Activated gamma-delta T cell treated with anti-CD3 and anti-CD28 coated beads, Interleukin-2, amount 50 U/mL, for 16 hours (primary cell): ENCODE results near the gene KIAA1614.

Experiments
- DNase-seq: peaks from one replicate; pipeline ENCODE4 v3.0.0-alpha.2; 2020; ENCODE audit warnings: low read depth

The KIAA1614 gene

GRCh38 chr1:180912801-180913565, at the start of gene KIAA1614:
TSS of gene KIAA1614 (plus strand) at chr1:180912897. CDS start at chr1:180913244, 347 bp downstream.
- DNase-seq = no peak

- DNase-seq = no peak
Measured at GRCh38 chr1:180863158-180863775, 49.4 kb upstream of the KIAA1614 start.

GRCh38 chr1:180881806-180882509, 30.7 kb upstream of the KIAA1614 start:
- DNase-seq = no peak

GRCh38 chr1:180884588-180885300, 28.0 kb upstream of the KIAA1614 start:
- no peak for DNase-seq

GRCh38 chr1:180886338-180886737, 26.4 kb upstream of the KIAA1614 start:
- DNase-seq = no peak

- DNase-seq = no peak
Measured at GRCh38 chr1:180887841-180888240, 24.9 kb upstream of the KIAA1614 start.

- no peak for DNase-seq
Measured at GRCh38 chr1:180888870-180889269, 23.8 kb upstream of the KIAA1614 start.

- DNase-seq = no peak
Measured at GRCh38 chr1:180889325-180889724, 23.4 kb upstream of the KIAA1614 start.

- no peak for DNase-seq
Measured at GRCh38 chr1:180892272-180892671, 20.4 kb upstream of the KIAA1614 start.

GRCh38 chr1:180892675-180893074, 20.0 kb upstream of the KIAA1614 start:
- no peak for DNase-seq

- no peak for DNase-seq
Measured at GRCh38 chr1:180893614-180894013, 19.1 kb upstream of the KIAA1614 start.

GRCh38 chr1:180896161-180896560, 16.5 kb upstream of the KIAA1614 start:
- no peak for DNase-seq

- DNase-seq = no peak
Measured at GRCh38 chr1:180898441-180899219, 14.1 kb upstream of the KIAA1614 start.

GRCh38 chr1:180899262-180899661, 13.4 kb upstream of the KIAA1614 start:
- DNase-seq = no peak

- DNase-seq = no peak
Measured at GRCh38 chr1:180901076-180901990, 11.4 kb upstream of the KIAA1614 start.

- no peak for DNase-seq
Measured at GRCh38 chr1:180902541-180902940, 10.2 kb upstream of the KIAA1614 start.

GRCh38 chr1:180905927-180906326, 6.8 kb upstream of the KIAA1614 start:
- no peak for DNase-seq

GRCh38 chr1:180906511-180906910, 6.2 kb upstream of the KIAA1614 start:
- no peak for DNase-seq

GRCh38 chr1:180907313-180908055, 5.2 kb upstream of the KIAA1614 start:
- no peak for DNase-seq
